CMK (cell line): ENCODE results near the gene CWC15.
"Not testable (repeated sequence)": the region's sequence is repeated elsewhere in the genome, so short reads cannot be mapped to it uniquely, and the experiment has no call there.

Source experiments
- DNase-seq: peaks from one replicate; pipeline ENCODE4 v3.0.0-alpha.2; 2010; ENCODE audit warnings: low read depth

CWC15 gene

DNA sequence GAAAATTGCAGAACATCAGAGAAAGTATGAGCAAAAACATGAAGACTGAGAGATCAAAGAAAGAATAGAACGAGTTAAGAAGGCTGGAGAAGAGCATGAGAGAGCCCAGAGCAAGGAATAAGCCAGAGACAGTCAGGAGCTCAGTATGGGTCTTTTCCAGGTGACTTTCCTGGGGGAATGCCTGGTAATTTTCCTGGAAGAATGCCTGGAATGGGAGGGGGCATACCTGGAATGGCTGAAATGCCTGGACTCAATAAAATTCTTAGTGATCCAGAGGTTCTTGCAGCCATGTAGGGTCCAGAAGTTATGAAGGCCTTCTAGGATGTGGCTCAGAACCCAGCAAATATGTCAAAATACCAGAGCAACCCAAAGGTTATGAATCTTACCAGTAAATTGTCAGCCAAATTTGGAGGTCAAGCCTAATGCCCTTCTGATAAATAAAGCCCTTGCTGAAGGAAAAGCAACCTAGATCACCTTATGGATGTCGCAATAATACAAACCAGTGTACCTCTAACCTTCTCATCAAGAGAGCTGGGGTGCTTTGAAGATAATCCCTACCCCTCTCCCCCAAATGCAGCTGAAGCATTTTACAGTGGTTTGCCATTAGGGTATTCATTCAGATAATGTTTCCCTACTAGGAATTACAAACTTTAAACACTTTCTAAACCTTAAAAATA is 59.5 kb downstream of the CWC15 start:
- not testable (repeated sequence) for DNase-seq

DNA sequence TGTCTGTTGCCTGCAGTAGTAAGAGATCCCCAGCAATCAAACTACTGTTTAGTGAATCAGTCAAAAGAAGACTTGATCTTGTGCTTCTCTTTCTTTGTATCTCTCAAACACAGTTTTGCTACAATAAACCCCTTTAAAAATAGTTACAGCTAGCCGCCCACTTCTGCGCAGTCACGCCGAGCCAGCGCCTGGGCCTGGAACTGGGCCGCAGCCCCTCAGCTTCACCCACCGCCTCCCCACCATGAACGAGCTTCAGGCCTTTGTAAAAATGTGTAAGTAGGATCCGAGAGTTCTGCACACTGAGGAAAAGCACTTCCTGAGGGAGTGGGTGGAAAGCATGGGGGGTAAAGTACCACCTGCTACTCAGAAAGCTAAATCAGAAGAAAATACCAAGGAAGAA is 60.5 kb downstream of the CWC15 start:
- no peak for DNase-seq
